ENCODE results near the gene HDAC10.

HDAC10 gene

GRCh38 chr22:50270666-50271394 is 19.8 kb upstream of the HDAC10 start:
- peak overlapping the region; percentile 68 for H3K4me3 ChIP-seq (ENCODE audit: low read length)
- TF ChIP-seq ZNF274 (IDR thresholded peaks at IDR 0.05; ENCODE audit: low read depth, low read length) = no peak

- peak within 1 kb of the TSS; percentile 68 for H3K4me3 ChIP-seq (ENCODE audit: low read length)
- TF ChIP-seq ZNF274 (IDR thresholded peaks at IDR 0.05; ENCODE audit: low read depth, low read length) = no peak
Measured at GRCh38 chr22:50269970-50270665, 19.1 kb upstream of the HDAC10 start, which contains the start of gene MAPK11. Gene MAPK11, minus strand, starts transcription at chr22:50270380. Its CDS starts 88 bp downstream, at chr22:50270292.

GRCh38 chr22:50269573-50269969 is 18.5 kb upstream of the HDAC10 start:
- H3K4me3 ChIP-seq (ENCODE audit: low read length) = peak overlapping the region; percentile 50; the same call in 1 of the 2 replicates
- no peak for TF ChIP-seq ZNF274 (IDR thresholded peaks at IDR 0.05; ENCODE audit: low read depth, low read length)

- no peak overlapping the region for H3K4me3 ChIP-seq (ENCODE audit: low read length)
Measured at GRCh38 chr22:50268655-50269113, 17.6 kb upstream of the HDAC10 start.

GRCh38 chr22:50267591-50268390 is 16.7 kb upstream of the HDAC10 start:
- H3K4me3 ChIP-seq (ENCODE audit: low read length) = no peak overlapping the region
- TF ChIP-seq ZNF274 (IDR thresholded peaks at IDR 0.05; ENCODE audit: low read depth, low read length) = no peak

More at GRCh38 chr22:50268655-50269113, 17.6 kb upstream of the HDAC10 start:
- no peak for TF ChIP-seq ZNF274 (IDR thresholded peaks at IDR 0.05; ENCODE audit: low read depth, low read length)

- no peak overlapping the region for H3K4me3 ChIP-seq (ENCODE audit: low read length)
- no peak for TF ChIP-seq ZNF274 (IDR thresholded peaks at IDR 0.05; ENCODE audit: low read depth, low read length)
Measured at GRCh38 chr22:50266994-50267393, 15.9 kb upstream of the HDAC10 start.

- no peak overlapping the region for H3K4me3 ChIP-seq (ENCODE audit: low read length)
- no peak for TF ChIP-seq ZNF274 (IDR thresholded peaks at IDR 0.05; ENCODE audit: low read depth, low read length)
Measured at GRCh38 chr22:50264946-50265669, 14.0 kb upstream of the HDAC10 start.

GRCh38 chr22:50264104-50264745 is 13.2 kb upstream of the HDAC10 start:
- H3K4me3 ChIP-seq (ENCODE audit: low read length) = no peak overlapping the region
- no peak for TF ChIP-seq ZNF274 (IDR thresholded peaks at IDR 0.05; ENCODE audit: low read depth, low read length)

- no peak overlapping the region for H3K4me3 ChIP-seq (ENCODE audit: low read length)
- TF ChIP-seq ZNF274 (IDR thresholded peaks at IDR 0.05; ENCODE audit: low read depth, low read length) = no peak
Measured at GRCh38 chr22:50262973-50263617, 12.0 kb upstream of the HDAC10 start.

GRCh38 chr22:50262460-50262911 is 11.4 kb upstream of the HDAC10 start:
- no peak for TF ChIP-seq ZNF274 (IDR thresholded peaks at IDR 0.05; ENCODE audit: low read depth, low read length)
- H3K4me3 ChIP-seq (ENCODE audit: low read length) = no peak overlapping the region

GRCh38 chr22:50261615-50262459 is 10.8 kb upstream of the HDAC10 start, which contains the start of gene MAPK12:
Gene MAPK12, minus strand, starts transcription at chr22:50261683. Its CDS starts 174 bp downstream, at chr22:50261509.
- H3K4me3 ChIP-seq (ENCODE audit: low read length) = peak within 1 kb of the TSS; percentile 73
- TF ChIP-seq ZNF274 (IDR thresholded peaks at IDR 0.05; ENCODE audit: low read depth, low read length) = no peak
